GM12878 (cell line): ENCODE measurements around the gene KBTBD4. TPM values are rescaled to one million over a fixed set of nuclear protein-coding genes. Genes with fewer than 3 reads are reported as not detected.

Source experiments
- ATF7 ChIP-seq: fragments of 450-650 bp; IDR thresholded peaks from 2 replicates; pipeline ENCODE4 v1.6.1; 2016; ENCODE audit warnings: low read depth, mild to moderate bottlenecking
- CEBPB ChIP-seq, 2 experiments: fragments of 150-350 bp in 1 of 2; IDR thresholded peaks; 2 replicates each; pipeline ENCODE4 v1.6.1; 2012 to 2014; ENCODE audit warnings: low read depth in 2 of 2, low read length in 2 of 2, borderline replicate concordance in 1 of 2, inconsistent platforms in 1 of 2
- CHD2 ChIP-seq: IDR thresholded peaks from 2 replicates; pipeline ENCODE4 v1.6.1; 2011; ENCODE audit warnings: low read depth, low read length, improper control_type of control experiment, borderline replicate concordance
- DPF2 ChIP-seq: fragments of 450-650 bp; IDR thresholded peaks from 2 replicates; pipeline ENCODE4 v1.6.1; 2017; ENCODE audit warnings: mild to moderate bottlenecking
- EP300 ChIP-seq, 2 experiments: fragments of 150-350 bp in 1 of 2; IDR thresholded peaks; 2 replicates each; pipeline ENCODE4 v1.6.1; 2011 to 2012; ENCODE audit warnings: low read depth in 2 of 2, low read length in 2 of 2, borderline replicate concordance in 1 of 2, improper control_type of control experiment in 1 of 2, inconsistent platforms in 1 of 2; ENCODE audit not compliant: control insufficient read depth in 1 of 2
- EZH2 ChIP-seq: IDR thresholded peaks from 2 replicates; pipeline ENCODE4 v1.6.1; 2012; ENCODE audit warnings: low read depth, mild to moderate bottlenecking, control low read depth, inconsistent platforms, low read length, borderline replicate concordance; ENCODE audit not compliant: control insufficient read depth
- FOS ChIP-seq: IDR thresholded peaks from 3 replicates; pipeline ENCODE4 v1.6.1; 2011; ENCODE audit warnings: borderline replicate concordance; ENCODE audit not compliant: insufficient read length; ENCODE audit errors: extremely low read depth
- IRF5 ChIP-seq: fragments of 450-650 bp; IDR thresholded peaks from 2 replicates; pipeline ENCODE4 v1.6.1; 2017; ENCODE audit warnings: borderline replicate concordance
- MLLT1 ChIP-seq: fragments of 450-650 bp; IDR thresholded peaks from 2 replicates; pipeline ENCODE4 v1.6.1; 2016; ENCODE audit warnings: mild to moderate bottlenecking
- NR2C2 ChIP-seq: IDR thresholded peaks from 2 replicates; pipeline ENCODE4 v1.6.1; 2011; ENCODE audit warnings: borderline replicate concordance, low read depth; ENCODE audit not compliant: control insufficient read depth, insufficient read length
- NRF1 ChIP-seq: conservative IDR thresholded peaks from 2 replicates; pipeline ENCODE4 v1.6.1; 2011; ENCODE audit warnings: mild to moderate bottlenecking, low read depth, low read length, improper control_type of control experiment
- PML ChIP-seq: IDR thresholded peaks from 2 replicates; pipeline ENCODE4 v1.6.1; 2012; ENCODE audit warnings: low read length, inconsistent platforms
- POU2F2 ChIP-seq: IDR thresholded peaks from 3 replicates; pipeline ENCODE4 v1.6.1; 2011; ENCODE audit warnings: low read depth, mild to moderate bottlenecking, low read length, borderline replicate concordance
- TARDBP ChIP-seq: IDR thresholded peaks from 2 replicates; pipeline ENCODE4 v1.6.1; 2016; ENCODE audit warnings: borderline replicate concordance
- polyA plus RNA-seq, 11 experiments: library from polyadenylated mRNA; depleted of rRNA in 4 of 11; unstranded in 6 of 11; stranded (reverse) in 5 of 11; fragments of >200 nt; fragmentation: Nextera tagmentation in 4 of 11; fragmentation: Illumina TruSeq in 1 of 11; extraction: Ambion mirVana in 4 of 11; extraction: Trizol in 1 of 11; gene quantifications; 1 replicate in 1 of 11; 2 replicates in 10 of 11; pipeline versions ENCODE4 v1.2.1 to v1.2.3, GENCODE V29; 2011 to 2016; ENCODE audit warnings: inconsistent platforms in 2 of 11, missing spikeins in 2 of 11, low read depth in 1 of 11
- total RNA-seq, 4 experiments: library from RNA; depleted of rRNA in 3 of 4; stranded (reverse); fragments of >200 nt in 3 of 4; fragmentation: Illumina TruSeq in 1 of 4; extraction: Trizol in 1 of 4; gene quantifications; 2 replicates each; pipeline versions ENCODE4 v1.2.1 to v1.2.3, GENCODE V29; 2013 to 2021
- TF ChIP-seq, protein P1 (sequence below): IDR thresholded peaks from 2 replicates; pipeline ENCODE4 v1.6.1; 2012; ENCODE audit warnings: mild to moderate bottlenecking, low read depth, low read length
- TF ChIP-seq, protein P2 (sequence below): fragments of 450-650 bp; IDR thresholded peaks from 2 replicates; pipeline ENCODE4 v1.6.1; 2016; ENCODE audit warnings: mild to moderate bottlenecking
- TF ChIP-seq, protein P3 (sequence below): IDR thresholded peaks from 2 replicates; pipeline ENCODE4 v1.6.1; 2011; ENCODE audit warnings: borderline replicate concordance, low read depth, mild to moderate bottlenecking, moderate library complexity, mixed read lengths, low read length; ENCODE audit not compliant: insufficient read depth; ENCODE audit errors: extremely low read length
- TF ChIP-seq, protein P4 (sequence below): fragments of 150-350 bp; IDR thresholded peaks from 2 replicates; pipeline ENCODE4 v1.6.1; 2016; ENCODE audit warnings: low read depth, low read length

Gene KBTBD4
- total and polyA plus RNA-seq, 10 of the 15 experiments (the other 5 are each of a cell fraction or from before 2014, with no cell fraction given), result 18.4 to 46.4 (median 25.7) TPM

DNA sequence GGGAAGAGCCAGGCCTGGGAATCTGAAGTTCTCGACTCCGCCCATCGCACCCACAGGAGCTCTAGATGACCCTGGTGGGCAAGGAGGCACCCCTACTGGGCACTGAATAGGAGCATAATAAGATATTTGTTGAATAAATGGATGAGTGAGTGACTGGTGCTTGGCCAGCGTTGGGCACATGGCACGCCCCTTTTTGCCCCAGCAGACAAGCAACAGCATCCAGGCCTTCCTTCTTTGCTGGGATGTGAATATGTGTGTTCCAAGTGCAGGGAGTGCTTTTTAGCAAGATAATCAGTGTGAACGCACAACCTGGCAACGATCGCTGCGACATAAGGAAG, 25.4 kb downstream of the KBTBD4 start (continued):
- TF ChIP-seq PML, result 0 out of 2 replicates have a peak, but pooled peaks have one; percentile 32
- TF ChIP-seq, protein P1, sequence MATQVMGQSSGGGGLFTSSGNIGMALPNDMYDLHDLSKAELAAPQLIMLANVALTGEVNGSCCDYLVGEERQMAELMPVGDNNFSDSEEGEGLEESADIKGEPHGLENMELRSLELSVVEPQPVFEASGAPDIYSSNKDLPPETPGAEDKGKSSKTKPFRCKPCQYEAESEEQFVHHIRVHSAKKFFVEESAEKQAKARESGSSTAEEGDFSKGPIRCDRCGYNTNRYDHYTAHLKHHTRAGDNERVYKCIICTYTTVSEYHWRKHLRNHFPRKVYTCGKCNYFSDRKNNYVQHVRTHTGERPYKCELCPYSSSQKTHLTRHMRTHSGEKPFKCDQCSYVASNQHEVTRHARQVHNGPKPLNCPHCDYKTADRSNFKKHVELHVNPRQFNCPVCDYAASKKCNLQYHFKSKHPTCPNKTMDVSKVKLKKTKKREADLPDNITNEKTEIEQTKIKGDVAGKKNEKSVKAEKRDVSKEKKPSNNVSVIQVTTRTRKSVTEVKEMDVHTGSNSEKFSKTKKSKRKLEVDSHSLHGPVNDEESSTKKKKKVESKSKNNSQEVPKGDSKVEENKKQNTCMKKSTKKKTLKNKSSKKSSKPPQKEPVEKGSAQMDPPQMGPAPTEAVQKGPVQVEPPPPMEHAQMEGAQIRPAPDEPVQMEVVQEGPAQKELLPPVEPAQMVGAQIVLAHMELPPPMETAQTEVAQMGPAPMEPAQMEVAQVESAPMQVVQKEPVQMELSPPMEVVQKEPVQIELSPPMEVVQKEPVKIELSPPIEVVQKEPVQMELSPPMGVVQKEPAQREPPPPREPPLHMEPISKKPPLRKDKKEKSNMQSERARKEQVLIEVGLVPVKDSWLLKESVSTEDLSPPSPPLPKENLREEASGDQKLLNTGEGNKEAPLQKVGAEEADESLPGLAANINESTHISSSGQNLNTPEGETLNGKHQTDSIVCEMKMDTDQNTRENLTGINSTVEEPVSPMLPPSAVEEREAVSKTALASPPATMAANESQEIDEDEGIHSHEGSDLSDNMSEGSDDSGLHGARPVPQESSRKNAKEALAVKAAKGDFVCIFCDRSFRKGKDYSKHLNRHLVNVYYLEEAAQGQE, result no peak
- TF ChIP-seq NRF1, result no peak
- TF ChIP-seq NR2C2, result no peak
- TF ChIP-seq, protein P2, sequence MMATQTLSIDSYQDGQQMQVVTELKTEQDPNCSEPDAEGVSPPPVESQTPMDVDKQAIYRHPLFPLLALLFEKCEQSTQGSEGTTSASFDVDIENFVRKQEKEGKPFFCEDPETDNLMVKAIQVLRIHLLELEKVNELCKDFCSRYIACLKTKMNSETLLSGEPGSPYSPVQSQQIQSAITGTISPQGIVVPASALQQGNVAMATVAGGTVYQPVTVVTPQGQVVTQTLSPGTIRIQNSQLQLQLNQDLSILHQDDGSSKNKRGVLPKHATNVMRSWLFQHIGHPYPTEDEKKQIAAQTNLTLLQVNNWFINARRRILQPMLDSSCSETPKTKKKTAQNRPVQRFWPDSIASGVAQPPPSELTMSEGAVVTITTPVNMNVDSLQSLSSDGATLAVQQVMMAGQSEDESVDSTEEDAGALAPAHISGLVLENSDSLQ, result peak; percentile 84
- TF ChIP-seq ATF7, result no peak
- no peak for TF ChIP-seq DPF2
- TF ChIP-seq CEBPB (IDR thresholded peaks at IDR 0.05; ENCODE audit: borderline replicate concordance in 1 of 2, low read depth in 2 of 2, low read length in 2 of 2), result no peak
- no peak for TF ChIP-seq EZH2
- TF ChIP-seq, protein P3, sequence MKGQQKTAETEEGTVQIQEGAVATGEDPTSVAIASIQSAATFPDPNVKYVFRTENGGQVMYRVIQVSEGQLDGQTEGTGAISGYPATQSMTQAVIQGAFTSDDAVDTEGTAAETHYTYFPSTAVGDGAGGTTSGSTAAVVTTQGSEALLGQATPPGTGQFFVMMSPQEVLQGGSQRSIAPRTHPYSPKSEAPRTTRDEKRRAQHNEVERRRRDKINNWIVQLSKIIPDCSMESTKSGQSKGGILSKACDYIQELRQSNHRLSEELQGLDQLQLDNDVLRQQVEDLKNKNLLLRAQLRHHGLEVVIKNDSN, result no peak
- TF ChIP-seq TARDBP, result no peak
- TF ChIP-seq EP300 (IDR thresholded peaks at IDR 0.05; ENCODE audit: borderline replicate concordance in 1 of 2, control insufficient read depth in 1 of 2, low read depth in 2 of 2, low read length in 2 of 2), result no peak
- TF ChIP-seq, protein P4, sequence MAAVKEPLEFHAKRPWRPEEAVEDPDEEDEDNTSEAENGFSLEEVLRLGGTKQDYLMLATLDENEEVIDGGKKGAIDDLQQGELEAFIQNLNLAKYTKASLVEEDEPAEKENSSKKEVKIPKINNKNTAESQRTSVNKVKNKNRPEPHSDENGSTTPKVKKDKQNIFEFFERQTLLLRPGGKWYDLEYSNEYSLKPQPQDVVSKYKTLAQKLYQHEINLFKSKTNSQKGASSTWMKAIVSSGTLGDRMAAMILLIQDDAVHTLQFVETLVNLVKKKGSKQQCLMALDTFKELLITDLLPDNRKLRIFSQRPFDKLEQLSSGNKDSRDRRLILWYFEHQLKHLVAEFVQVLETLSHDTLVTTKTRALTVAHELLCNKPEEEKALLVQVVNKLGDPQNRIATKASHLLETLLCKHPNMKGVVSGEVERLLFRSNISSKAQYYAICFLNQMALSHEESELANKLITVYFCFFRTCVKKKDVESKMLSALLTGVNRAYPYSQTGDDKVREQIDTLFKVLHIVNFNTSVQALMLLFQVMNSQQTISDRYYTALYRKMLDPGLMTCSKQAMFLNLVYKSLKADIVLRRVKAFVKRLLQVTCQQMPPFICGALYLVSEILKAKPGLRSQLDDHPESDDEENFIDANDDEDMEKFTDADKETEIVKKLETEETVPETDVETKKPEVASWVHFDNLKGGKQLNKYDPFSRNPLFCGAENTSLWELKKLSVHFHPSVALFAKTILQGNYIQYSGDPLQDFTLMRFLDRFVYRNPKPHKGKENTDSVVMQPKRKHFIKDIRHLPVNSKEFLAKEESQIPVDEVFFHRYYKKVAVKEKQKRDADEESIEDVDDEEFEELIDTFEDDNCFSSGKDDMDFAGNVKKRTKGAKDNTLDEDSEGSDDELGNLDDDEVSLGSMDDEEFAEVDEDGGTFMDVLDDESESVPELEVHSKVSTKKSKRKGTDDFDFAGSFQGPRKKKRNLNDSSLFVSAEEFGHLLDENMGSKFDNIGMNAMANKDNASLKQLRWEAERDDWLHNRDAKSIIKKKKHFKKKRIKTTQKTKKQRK, result no peak
- no peak for TF ChIP-seq FOS
- TF ChIP-seq POU2F2, result no peak
- 0 out of 2 replicates have a peak, but pooled peaks have one; percentile 36 for TF ChIP-seq MLLT1
- TF ChIP-seq IRF5, result no peak
- TF ChIP-seq CHD2, result no peak
